Stimulated activated CD4-positive, alpha-beta T cell treated with anti-CD3 and anti-CD28 coated beads, TNF-alpha, amount 100 ng/mL, for 48 hours (primary cell): ENCODE data around the gene RAF1.
"Not testable (repeated sequence)": the region's sequence is repeated elsewhere in the genome, so short reads cannot be mapped to it uniquely, and the experiment has no call there.

Experiments
- DNase-seq, 3 donors: peaks; one replicate each; pipeline ENCODE4 v3.0.0-alpha.2; 2020; ENCODE audit warnings: low read depth in 3 of 3

The RAF1 gene

DNA sequence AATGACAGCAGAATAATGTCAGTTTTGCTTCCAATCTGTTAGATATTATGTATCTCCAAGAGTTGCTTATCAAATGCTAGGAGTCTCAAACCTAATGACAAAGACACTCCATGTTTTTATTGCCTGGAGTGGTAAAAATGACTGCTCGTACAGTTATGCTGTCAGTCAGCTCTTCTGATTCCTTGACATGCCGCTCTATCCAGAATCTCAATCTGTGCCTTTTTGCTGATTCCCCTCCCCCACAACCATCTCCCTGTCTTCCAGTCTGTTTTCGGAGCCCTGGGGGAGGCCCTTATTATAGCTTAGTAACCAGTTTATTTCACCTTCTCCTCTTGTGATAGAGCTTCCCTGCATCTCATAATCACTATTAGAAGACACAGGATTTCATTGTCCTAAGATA lies 104.4 kb downstream of the RAF1 start:
- DNase-seq, result no peak

DNA sequence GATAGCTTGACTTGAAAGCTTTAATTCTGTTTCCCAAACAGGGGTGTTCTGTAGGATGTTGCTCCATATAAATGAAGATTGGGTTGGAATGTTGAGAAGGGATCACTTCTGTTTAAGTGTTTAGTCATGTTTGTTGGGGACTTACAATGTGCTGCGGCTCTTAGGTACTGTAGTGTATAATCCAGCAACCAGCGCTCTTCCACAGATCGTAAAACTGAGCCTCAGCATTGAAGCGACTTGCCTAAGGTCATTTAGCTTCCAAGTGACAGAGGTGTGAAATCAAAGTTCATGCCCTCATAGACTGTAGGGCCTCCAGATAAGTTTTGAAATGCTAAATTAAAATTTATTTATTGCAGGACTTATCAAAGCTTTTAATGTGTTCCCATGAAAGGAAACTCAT lies 105.2 kb downstream of the RAF1 start:
- no peak for DNase-seq

DNA sequence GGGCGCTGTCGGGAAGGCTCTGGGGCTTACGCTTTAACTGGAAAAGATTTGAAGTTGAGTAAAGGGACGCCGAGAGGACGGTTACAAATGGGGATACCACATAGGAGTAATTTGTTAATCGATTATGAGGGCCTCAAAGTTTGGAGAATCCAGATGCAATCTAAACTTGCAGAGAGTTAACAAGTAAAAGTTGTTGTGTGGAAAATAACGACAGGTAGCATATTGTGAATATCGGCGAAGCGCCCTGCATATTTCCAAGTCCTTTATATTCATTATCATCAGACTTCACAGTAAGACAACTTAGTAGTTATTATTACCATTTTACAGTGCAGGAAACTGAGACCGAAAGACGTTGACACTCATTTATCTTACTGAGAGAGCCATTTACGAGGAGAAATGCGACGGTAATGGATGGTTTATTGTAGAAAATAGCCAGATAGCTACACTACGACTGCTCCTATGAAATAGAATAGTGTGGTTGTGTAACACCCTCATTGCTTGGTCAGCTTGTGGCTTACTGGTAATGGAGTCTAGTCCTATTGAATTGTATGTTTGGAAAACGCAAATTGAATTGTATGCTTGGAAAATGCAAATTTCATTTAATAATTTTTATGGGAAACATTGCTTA lies 106.3 kb downstream of the RAF1 start:
- no peak for DNase-seq

DNA sequence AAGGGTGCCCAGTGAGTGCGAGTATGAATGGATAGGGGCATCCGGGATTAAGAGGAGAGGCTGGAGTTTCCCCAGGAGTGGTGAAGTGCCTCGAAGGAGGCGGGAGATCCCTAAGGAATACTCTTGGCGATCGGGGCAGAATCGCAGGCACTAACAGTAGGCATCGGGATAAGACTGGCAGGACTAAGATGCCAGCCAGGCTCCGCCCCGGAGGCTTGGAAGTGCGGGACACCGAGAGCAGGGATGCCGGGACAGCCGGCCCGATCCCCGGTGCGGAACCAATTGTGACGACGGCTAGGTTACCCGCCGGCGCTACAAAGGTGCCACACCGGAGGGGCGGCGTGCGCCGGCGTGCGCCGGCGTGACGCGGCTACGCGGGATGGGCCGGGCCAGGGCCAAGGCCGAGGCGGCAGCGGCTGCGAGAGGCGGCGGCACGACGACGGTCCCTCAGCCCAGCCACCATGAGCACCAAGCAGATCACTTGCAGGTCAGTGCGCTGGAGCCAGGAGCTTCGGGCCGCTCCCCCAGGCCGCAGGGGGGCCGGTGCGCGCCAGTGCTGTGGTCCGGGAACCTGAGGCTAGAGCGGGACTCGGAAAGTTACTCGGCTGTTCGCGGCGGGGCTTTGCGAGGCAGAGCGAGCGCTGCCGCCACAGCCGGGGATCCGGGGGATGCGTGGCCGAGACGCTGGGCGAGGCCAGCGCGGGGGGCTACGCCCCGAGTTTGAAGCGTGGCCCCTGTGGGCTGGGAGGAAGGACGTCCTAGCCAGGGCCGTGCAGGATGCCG lies 107.0 kb downstream of the RAF1 start, which contains the start of gene MKRN2:
MKRN2 (plus strand) TSS at position 398 of the 783 bp plus-strand sequence; CDS start at position 462, 64 bp downstream.
- peak; percentile 67 to 76 (median 70) for DNase-seq

DNA sequence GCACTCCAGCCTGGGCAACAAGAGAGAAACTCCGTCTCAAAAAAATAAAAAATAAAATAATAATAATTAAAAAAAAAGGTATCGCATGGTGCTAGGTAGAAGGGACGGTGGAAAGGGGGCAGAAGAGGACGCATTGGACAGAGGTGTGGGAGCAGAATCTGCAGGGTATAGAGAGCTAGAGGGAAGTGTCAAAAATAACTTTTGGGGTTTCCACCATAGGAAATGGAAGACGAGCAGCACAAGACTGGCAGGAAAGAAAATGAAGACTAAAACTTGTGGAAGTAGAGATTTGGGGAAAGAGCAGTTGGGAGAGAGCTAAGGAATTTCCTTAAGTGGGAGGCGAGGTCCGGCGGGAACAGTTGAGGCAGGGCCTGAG lies 107.6 kb downstream of the RAF1 start:
- DNase-seq, result no peak

DNA sequence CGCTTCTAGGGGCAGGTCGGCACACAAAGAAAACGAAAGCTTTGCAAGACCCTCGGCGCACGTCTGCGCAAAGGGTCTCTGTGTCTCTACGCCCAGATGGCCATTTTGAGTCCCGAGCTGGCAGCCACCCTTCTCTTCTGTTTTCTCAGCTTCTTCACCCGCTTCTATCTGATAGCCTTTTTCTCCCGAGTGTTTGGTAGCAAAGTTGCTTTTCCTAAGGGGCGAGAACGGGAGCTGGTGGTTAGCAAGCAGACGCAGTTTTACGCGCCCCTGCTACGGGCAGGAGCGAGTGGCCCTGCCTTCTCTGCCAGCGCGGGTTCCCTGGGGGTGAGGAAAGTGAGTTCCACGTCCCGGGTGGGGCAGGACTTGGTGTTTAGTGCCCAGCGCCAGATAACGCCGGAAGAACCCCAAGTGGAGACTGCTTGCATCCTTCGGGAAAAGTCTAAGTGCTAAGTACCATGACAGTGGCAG lies 110.0 kb downstream of the RAF1 start:
- no peak for DNase-seq

DNA sequence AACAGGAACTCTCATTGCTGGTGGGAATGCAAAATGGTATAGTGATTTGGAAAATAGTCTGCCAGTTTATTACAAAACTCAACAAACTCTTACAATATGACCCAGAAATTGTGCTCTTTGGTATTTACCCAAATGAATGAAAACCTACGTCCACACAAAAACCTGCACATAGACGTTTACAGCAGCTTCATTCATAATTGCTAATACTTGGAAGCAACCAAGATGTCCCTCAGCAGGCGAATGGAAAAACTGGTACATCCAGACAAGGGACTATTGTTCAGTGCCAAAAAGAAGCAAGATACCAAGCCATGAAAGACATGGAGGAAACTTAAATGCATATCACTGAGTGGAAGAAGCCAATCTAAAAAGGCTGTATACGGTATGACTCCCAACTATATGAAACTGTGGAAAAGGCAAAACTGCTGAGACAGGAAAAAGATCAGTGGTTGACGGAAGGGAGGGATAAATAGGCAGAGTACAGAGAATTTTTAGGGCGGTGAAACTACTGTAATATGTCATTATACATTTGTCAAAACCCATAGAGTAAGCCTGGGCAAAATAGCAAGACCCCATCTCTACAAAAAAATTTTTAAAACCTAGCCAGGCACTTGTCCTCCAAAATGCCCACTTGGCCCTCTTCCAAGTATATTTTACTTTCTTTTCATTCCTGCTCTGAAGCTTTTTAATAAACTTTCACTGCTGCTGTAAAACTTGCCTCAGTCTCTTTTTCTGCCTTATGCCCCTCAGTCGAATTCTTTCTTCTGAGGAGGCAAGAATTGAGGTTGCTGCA lies 113.8 kb downstream of the RAF1 start:
- DNase-seq, result no peak

DNA sequence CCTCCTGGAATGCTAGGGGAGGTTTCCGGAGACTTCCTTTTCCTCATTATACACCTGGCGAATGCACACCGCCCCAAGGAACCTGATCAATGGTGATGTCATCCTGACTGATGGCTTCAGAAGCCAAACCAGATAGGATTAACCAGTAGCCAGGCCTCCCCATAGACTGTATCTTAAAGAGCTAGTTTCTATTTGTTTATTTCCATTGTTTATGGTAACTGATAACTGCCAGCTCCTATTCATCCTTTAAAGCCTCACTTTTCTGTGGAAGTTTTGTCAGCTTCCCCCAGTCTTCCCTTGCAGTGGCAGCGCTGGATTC lies 118.5 kb downstream of the RAF1 start, which contains the start of gene MKRN2OS:
MKRN2OS (minus strand) TSS at position 27 of the 319 bp plus-strand sequence. CDS start 35 bp downstream, outside the sequence.
- no peak for DNase-seq

DNA sequence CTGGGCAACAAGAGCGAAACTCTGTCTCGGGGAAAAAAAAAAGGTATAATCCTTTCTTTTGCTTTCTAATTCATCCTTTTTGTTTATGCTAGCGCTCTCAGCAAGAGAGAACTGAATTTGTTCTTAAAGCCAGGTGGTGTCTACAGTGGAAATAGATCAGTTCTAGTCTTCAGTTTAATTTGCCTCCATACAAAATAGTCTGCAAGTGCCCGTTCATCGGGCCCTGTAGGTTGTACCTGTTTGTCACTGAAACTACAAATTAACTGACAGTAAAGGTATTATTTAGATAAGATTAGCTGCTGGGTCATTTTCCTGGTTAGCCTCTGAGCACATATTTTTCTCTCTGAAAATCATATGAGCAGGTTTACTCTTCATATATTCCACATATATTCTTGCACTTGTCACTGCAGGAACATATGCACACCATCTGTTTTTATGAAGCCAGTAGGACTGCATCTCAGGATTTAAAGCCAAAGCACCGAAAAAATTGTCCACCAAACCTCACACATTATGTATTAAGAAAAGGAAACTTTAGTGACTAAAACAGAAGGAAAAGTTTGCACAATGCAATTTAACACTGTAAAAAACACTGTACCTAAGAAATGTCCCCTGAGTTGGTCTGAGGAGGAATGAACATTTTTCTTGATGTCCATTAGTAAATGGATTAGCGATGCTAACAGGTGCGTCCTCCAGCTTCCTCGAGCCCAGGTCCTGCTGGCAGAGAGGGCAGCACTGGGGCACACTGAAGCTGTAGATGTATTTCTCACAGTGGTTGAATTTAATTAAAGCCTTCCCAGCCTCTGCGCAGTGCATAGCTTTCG lies 119.1 kb downstream of the RAF1 start:
- DNase-seq, result no peak

DNA sequence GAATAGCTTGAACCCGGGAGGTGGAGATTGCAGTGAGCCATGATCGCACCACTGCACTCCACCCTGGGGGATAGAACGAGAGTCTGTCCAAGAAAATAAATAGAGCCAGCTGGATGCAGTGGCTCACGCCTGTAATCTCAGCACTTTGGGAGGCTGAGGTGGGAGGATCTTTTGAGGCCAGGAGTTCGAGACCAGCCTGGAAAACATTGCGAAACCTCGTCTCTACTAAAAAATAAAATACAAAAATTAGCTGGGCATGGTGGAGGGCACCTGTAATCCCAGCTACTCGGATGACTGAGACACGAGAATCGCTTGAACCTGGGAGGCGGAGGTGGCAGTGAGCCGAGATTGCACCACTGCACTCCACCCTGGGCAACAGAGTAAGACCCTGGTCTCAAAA lies 120.4 kb downstream of the RAF1 start:
- DNase-seq, result not testable (repeated sequence)

DNA sequence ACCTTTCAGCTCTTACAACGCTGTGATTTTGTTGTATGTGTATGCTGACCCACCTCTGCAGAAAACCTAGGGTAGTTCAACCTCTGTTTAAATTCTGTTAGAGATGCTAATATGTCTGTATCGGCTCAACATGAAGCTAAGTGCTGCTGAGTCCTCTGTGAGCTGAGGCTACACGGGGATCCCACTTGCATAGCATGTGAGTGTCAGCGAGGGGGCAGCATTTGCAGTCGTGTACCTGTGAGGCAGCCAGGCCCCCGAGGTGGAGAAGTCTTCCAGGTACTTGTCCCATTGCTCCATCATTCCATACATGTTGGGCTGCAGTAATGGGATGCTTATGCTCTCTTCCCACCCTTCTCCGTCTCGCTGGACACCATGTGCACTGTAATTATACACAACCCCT lies 122.3 kb downstream of the RAF1 start:
- no peak for DNase-seq

DNA sequence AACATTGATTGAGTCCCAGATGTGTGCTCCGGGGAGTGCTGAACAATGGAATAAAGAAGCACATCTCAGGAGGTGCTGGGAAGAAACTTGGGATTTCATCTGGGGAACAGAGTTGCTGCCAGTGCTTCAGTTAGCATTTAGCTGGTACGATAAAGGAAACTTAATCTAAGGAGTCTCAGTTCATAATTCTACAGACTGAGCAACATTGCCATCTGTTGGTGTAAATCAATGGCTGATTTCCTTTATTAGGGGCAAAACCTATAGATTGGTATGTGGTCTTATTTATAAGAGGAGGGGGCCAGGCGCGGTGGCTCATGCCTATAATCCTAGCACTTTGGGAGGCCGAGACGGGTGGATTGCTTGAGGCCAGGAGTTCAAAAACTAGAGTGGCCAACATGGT lies 127.5 kb downstream of the RAF1 start:
- no peak for DNase-seq
